PC-9 (cell line): ENCODE measurements around the gene SLC28A1.

ENCODE experiments used
- EZH2 ChIP-seq: fragments of 200-600 bp; sonication (generic); IDR thresholded peaks from 2 replicates; pipeline ENCODE4 v1.8.0; 2017; ENCODE audit warnings: antibody characterized with exemption, low read depth
- TF ChIP-seq, protein P1 (sequence below): fragments of 200-600 bp; sonication (generic); conservative IDR thresholded peaks from 2 replicates; pipeline ENCODE4 v1.6.1; 2017; ENCODE audit warnings: mixed run types, antibody characterized with exemption, mild to moderate bottlenecking, moderate library complexity

GRCh38 chr15:84888639-84889038 is 4.2 kb downstream of the SLC28A1 start:
- TF ChIP-seq, protein P1, sequence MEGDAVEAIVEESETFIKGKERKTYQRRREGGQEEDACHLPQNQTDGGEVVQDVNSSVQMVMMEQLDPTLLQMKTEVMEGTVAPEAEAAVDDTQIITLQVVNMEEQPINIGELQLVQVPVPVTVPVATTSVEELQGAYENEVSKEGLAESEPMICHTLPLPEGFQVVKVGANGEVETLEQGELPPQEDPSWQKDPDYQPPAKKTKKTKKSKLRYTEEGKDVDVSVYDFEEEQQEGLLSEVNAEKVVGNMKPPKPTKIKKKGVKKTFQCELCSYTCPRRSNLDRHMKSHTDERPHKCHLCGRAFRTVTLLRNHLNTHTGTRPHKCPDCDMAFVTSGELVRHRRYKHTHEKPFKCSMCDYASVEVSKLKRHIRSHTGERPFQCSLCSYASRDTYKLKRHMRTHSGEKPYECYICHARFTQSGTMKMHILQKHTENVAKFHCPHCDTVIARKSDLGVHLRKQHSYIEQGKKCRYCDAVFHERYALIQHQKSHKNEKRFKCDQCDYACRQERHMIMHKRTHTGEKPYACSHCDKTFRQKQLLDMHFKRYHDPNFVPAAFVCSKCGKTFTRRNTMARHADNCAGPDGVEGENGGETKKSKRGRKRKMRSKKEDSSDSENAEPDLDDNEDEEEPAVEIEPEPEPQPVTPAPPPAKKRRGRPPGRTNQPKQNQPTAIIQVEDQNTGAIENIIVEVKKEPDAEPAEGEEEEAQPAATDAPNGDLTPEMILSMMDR: no peak
- TF ChIP-seq EZH2: no peak
